A204.1 (cell line): ENCODE results near the gene THPO.

Source experiments
- FAIRE-seq: peaks from 2 replicates; lab custom pipeline; 2012; peaks lifted over from hg19 to GRCh38; lab: Jason Lieb, UNC

Gene THPO

DNA sequence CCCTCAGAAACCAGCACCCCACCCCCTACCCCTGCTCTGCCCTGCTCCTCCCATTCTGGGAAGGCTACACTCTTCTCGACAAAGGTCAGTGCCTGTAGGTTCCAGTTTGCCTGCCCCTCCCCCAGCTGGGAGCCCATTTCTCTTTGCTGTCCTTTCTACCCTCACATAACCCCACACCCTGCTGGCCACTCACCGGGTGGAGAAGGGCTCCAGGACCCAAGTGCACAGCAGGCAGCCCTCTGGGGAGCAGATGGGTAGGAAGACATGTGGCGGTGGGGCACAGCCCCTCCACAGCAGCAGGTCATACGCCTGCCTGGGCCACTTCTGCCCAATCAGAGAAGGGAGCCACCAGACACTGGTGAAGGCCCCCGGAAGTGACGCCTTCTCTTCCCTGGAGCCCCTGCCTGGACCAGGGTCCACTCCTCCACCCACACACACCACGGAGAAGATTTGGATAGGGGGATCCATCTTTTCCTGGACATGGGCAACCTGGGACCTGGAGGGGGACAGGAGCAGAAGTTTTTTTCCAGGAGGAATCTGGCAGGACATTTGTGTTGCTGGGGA, at the start of gene THPO:
Gene THPO, minus strand, starts transcription at position 326 of the 564 bp plus-strand sequence. CDS start 1,948 bp downstream, outside the sequence.
- no peak for FAIRE-seq

DNA sequence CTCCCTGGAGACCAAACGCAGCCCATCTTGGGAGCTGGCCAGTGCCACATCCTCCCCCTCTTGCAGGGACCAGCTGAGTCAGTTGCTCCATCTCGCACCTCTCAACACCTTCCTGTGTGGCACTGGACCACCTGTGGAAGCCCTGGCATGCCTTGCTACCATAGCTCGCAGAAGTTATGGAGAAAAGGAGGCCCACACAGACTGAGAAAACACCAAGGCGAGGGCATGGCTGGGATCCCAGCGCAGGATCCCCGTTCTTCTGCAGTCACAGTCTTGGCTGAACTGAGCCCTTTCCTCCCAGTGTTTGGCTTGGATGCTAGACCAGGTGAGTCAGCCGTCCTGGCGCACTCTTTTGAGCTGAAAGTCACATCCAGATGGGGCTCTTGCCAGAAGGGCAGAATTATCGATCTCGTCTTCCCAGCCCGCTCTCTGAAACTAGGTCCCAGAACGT, 48.7 kb upstream of the THPO start:
- FAIRE-seq = no peak

DNA sequence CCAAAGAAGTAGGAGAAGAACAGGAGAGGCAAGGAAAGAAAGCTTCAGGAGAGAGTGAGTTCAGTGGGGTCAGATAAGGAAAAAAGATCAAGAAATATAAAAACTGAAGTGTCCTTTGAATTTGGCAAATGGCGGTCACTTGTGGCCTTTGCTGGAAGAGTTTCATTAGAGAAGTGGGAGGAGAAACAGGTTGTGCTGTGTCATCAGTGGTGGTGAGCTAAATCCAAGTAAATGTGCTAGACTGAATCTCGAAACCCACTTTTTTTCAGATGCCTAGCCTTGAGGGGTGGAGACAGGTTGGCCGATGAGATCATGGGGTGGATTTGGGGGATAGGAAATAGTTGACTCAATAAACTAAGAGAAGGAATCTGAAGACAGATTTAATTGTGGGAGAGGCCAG, 45.6 kb upstream of the THPO start:
- no peak for FAIRE-seq

DNA sequence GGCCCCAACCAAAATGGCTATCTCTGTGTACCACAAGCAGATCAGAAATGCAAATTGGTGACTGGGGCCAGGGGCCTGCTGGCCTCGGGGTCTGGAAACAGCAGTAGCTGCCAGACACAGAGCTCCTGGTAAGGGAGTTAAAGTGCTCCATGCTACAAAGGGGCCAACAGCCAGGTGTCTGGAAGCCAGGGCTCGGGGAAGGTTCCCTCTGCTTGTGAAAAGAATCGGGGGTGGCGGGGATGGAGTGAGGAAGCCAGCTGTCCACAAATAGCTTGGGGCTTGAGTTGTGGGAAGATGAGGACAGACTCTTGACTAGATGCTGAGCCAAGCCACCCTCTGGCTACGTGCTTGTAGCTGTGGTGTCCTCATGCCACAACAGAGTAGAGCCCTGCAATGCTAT, 41.2 kb upstream of the THPO start:
- no peak for FAIRE-seq

DNA sequence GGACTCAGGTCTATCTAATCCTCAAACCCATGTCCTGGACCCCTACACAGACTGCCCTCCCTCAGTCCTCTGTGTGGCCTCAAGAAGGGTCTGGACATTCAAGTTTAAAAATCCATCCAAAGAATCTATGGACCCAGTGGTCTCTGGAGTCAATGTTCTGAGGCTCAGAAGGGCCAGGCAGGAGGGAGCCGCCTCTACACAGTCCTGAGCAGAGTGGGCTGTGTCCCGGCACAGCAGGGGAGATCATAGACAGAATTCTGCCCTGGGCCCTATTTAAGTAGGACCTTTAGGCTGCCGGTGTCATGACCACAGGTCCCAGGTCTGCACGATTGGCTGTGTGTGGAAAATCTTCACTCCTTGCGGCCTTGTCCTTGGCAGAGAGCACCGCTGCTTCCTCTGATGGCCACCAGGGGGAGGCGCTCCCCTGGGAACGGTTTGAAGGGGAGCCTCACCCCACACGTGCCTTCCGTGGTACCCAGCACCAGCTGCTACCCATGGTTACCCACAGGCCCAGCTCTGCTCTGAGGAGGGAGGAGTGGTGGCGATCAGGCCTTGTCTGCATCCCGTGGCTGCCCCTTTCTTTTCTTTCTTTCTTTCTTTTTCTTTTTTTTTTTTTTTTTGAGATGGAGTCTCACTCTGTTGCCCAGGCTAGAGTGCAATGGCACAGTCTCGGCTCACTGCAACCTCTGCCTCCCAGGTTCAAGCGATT, 39.8 kb upstream of the THPO start:
- FAIRE-seq = no peak

DNA sequence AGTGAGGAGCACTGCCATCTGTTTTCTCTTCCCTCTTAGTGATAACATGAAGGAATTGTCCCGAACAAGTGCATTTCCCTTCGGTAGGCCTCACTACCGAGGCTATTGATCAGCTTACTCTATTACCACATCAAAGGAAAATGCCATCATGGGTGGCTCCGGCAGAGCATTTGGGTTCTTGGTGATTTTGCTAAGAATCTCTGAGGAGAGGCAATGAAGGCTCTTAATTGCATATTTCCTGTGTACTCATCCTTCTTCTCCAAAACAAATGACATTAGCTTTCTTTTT, 37.1 kb upstream of the THPO start:
- no peak for FAIRE-seq

DNA sequence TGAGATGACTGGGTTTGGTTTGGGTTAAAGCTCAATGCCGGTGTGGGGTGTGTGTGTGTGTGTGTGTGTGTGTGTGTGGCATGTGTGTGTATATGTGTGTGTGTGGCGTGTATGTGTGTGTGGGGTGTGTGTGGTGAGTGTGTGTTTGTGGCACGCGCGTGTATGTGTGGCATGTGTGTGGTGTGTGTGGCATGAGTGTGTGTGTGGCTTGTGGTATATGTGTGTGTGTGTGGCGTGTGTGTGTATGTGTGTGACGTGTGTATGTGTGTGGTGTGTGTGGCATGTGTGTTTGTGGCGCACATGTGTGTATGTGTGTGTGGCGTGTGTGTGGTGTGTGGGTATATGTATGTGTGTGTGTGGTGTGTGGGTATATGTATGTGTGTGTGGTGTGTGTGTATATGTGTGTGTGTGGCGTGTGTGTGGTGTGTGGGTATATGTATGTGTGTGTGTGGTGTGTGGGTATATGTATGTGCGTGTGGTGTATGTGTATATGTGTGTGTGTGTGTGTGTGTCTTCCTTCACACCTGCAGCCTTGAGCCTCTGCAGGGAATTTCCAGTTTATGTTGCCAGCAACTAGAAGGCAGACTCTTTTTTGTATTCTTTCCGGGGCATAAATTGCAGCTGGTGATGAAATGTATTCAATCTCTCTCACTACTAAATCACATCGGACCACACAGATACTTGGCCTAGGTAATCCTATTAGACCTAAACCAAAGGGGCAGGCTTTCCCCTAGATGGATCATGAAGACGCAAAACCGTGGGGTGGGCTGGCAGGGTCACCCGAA, 36.6 kb upstream of the THPO start:
- FAIRE-seq = no peak

DNA sequence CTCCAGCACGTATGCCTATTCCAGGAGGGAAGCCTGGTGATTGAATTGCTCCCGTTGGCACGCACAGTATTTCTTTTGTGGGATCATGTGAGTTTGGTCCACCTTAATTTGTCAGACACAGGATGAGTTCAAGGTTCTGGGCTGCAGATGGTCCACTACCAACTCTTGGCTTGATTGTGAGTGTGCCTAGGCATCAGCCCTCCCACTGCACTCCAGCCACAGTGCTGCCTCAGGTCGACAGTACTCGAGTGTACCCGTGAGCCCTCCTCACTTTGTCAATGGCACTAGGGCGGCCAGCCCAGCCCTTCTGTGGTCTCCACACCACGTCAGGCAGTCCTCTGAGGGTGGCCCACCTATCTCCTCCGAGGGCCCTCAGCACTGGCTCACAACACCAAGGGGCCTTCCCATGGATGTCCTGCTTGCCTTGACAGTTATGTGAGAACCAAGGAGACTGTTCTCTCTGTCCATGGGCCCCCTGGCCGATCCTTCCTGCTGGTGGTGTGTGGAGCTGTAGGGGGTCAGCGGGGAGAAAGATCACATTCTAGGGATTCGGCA, 32.0 kb upstream of the THPO start:
- no peak for FAIRE-seq

DNA sequence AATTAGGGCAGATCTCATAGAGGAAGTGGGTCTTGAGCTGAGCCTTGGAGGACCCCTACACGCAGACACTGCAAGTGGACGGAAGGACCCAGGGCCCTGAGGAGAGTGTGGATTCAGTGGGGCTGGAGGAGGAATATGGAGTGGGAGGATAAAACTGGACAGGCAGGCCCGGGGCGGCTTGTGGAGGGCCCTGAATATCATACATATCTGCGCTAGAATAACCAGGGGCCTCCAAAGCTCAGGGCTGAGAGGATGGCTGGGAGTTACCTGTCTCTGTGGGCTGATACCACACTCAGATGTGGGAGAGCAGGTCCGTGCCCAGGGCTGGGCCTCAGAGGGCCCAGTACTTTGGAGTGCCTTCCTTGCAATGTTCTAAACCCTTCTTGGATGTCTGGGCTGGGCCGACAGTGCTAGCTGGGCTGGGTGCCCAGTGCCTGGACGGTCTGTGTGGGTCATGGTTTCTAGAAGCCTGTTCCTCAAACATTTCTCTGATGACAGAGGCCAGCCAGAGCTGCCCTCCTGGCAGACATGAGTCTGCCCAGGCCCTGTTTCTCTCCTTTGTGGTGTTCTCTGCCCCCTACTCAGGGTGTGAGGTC, 31.4 kb upstream of the THPO start:
- no peak for FAIRE-seq

DNA sequence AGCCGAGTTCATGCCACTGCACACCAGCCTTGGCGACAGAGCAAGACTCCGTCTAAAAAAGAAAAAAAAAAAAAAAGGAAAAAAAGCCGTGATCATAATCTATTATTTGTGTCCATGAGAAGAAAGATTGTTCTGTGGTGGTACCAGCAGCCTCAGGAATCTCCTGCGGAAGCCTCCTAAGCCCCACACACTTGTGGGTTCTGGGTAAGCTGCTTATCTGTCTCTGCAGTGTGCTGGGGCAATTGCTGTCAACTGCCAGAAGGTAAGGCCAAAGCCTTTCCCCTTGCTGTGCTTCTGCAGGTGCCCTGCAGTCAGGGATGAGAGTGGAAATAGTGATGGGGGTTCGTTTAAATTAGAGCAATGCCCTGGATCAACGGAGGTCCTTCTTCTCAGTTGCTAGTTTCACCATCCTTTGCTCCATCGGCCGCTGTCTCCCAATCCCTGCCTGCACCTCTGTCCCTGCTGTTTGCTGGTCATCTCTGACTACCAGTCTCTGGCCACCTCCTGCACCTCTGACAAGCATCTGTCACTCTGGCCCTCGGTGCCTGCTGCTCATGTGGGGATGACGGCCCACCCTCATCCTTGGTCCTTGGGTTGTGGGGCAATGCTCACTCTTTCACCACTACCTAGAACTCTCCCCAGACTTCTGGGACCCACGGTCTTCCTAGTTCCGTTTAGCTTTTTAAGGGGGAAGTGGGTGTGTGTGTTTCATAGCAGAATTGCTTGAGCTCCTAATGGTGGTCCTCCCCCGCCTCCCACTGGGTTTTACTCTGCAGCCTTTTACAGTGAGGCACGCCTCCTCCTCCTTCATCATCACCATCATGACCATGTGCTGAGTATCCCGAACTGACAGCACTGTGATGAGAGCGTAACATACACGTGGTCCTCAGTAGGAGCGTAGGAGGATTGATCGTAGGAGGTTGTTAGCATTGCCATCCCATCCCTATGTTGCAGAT, 27.3 kb upstream of the THPO start:
- FAIRE-seq = no peak

DNA sequence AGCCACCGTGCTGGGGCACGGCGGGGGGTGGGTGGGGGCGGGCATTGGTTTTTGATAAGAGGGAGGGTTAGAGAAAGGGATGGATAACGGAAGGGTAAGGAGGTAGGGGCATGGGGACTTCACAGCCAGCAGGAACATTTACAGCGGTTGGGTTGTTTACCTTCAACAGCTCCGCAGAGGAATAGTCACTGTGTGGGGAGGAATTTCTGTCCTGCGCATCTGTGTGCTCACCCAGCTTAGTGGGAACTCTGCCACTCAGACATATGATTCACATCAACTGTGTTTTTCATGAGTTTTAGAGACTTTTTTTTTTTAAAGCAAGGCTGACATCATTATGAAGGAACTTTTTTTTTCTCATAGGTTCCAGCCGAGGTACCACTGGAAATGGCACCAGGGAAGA, 21.4 kb upstream of the THPO start:
- no peak for FAIRE-seq

DNA sequence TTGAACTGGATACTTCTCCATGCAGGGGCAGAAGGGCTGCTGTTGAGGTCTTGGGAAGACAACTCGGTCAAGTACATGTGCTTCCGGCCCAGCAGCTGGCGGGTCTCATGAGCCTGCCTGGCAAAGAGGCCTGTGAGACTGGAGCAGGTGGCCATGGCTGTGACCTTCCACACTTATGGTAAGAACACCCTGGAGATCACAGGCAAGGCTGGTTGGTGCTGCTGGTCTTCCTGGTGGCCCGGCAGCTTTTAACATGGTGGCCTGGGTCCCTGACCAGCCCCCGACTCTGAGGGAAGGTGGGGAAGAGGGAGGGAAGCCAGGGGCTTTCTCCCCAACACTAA, 17.3 kb upstream of the THPO start:
- no peak for FAIRE-seq

DNA sequence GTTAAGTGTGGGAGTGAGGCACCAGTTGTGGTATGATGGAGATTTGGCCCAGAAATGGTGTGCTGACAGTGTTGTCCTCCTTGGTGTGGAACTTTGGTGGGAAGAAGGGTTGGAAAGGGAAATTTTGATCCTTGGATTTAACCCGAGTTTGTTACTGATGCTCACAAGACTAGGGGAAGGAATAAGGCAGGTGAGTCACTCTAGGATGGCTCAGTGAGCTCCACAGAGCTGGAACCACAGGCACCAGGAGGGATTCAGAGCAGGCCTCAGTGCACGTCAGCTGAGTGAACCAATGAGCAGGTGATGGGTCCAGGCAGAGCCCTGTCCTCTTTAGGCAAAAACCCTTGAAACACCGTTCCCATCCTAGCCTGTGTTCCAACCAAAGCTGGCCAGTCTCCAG, 13.3 kb upstream of the THPO start:
- FAIRE-seq = no peak

DNA sequence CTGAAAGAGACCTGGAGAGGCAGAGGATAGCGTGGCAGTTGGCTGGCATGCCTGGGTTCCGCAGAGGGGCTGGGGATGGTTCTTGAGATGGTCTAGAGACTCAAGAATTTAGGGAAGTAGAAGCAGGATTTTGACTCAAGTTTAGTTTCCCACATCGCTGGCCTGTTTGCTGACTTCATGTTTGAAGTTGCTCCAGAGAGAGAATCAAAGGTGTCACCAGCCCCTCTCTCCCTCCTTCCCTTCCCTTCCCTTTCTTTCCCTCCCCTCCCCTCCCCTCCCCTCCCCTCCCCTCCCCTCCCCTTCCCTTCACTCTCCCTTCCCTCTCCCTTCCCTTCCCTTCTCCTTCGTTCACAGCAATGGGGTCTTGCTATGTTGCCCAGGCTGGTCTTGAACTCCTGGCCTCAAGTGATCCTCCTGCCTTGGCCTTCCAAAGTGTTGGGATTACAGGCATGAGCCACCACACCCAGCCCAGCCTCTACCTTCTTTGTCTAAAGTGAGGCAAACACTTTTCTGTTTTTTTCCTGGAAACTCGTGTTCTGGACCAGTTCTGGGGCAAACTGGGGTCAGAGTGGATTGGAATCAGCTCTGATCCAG, 12.0 kb upstream of the THPO start:
- no peak for FAIRE-seq

DNA sequence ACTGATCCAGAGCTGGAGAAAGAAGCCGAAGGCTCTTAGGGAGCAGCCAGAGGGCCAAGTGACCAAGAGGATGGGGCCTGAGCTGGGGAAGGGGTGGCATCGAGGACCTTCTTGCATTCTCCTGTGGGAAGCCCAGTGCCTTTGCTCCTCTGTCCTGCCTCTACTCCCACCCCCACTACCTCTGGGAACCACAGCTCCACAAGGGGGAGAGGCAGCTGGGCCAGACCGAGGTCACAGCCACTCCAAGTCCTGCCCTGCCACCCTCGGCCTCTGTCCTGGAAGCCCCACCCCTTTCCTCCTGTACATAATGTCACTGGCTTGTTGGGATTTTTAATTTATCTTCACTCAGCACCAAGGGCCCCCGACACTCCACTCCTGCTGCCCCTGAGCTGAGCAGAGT, 11.4 kb upstream of the THPO start:
- FAIRE-seq = no peak

DNA sequence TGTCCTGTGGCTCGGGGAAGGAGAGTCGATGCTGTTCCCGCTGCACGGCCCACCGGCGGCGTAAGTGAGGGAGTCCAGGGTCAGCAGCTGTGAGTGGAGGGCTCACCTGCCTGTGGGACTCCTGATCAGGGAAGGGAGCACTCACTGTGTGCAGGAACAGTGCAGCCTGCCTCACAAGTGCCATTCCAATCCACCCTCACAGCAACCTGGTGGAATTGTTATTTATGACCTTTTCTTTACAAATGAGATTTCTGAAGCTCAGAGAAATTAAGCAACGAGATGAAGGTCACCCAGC, 10.9 kb upstream of the THPO start:
- no peak for FAIRE-seq

DNA sequence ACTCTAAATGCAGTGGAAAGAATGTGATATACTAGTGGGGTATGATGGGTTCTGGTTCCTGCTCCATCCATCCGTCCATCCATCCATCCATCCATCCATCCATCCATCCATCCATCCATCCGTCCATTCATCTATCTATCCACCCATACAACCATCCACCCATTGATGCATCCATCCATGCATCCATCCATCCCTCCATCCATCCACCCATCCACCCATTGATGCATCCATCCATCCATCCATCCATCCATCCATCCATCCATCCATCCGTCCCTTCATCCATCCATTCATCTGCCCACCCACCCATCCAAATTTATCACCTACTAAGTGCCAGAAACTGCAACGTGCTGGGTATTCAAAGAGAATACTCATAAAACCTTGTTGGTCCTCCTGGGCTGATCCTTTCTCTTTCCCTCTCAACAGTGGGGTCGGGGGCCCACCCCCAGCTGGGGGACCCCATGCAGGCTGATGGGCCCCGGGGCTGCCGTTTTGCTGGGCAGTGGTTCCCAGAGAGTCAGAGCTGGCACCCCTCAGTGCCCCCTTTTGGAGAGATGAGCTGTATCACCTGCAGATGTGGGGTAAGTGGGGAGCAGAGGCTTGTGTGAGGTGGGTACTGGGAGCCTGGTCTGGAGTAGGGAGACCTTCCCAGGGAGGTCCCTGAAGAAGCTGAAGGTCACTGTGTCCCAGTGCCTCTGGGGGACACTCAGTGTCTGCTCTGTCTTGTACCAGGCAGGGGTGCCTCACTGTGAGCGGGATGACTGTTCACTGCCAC, 10.3 kb upstream of the THPO start:
- FAIRE-seq = no peak

DNA sequence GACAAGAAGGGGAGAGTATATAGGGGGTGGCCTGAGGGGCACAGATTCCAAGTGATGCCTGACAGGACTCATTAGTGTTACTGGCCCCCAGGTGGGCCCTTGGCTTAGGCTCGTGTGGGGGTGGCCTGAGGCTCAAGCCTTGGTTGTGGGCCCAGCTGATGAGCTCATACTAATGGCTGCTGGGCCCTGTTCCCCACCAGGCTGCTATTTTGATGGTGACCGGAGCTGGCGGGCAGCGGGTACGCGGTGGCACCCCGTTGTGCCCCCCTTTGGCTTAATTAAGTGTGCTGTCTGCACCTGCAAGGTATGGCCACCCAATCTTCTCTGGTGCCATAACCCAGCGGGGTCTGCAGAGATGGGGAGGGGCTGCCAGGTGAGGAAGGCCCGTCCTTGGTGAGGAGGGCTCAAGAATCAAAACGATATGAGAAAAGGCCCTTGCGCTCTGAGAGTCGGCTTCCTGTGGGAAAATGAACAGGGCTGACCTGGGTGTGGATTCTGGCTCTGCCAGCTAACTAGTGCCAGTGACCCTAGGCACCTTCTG, 9.2 kb upstream of the THPO start:
- no peak for FAIRE-seq

DNA sequence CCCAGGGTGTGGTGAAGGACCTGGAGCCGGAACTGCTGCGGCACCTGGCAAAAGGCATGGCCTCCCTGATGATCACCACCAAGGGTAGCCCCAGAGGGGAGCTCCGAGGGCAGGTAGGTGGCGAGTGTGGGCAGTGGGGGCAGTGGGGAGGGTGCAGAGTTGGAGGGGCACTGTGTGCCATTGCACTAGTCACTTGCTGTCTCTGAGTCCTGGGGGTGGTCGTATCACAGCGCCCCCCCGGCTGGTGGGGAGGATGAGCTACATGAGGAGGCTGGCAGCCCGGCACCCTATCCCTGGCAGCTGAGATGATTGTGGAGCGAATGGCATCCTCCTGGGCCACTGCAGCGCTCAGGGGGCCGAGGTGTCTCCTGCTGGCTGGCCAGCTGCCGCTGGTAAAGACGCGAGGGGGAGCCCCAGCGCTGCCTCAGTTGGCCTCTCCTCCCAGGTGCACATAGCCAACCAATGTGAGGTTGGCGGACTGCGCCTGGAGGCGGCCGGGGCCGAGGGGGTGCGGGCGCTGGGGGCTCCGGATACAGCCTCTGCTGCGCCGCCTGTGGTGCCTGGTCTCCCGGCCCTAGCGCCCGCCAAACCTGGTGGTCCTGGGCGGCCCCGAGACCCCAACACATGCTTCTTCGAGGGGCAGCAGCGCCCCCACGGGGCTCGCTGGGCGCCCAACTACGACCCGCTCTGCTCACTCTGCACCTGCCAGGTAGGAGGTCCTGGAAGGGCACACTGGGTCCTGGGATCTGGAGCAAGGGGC, 8.2 kb upstream of the THPO start:
- no peak for FAIRE-seq

DNA sequence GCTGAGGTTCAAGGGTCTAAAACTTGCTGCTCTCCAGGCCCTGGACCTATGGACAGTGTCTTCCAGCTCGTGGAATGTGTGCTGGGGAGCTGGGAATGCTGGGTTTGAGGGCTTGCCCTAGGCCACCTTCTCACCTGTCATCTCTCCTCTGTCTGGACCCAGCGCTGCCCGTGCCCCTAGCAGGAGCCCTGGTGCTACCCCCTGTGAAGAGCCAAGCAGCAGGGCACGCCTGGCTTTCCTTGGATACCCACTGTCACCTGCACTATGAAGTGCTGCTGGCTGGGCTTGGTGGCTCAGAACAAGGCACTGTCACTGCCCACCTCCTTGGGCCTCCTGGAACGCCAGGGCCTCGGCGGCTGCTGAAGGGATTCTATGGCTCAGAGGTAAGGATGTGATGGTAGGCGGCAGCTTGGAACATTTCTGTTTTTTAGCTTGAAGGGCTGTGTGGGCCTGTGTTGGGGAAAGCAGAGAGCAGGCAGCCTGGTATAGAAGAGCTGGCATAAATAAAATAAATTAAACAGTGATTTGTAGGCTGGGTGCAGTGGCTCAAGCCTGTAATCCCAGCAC, 6.9 kb upstream of the THPO start:
- FAIRE-seq = no peak
